Measurements from ENCODE around the gene STIP1. TPM values are rescaled to one million over a fixed set of nuclear protein-coding genes. Genes with fewer than 3 reads are reported as not detected.

STIP1 gene
- total RNA-seq, 1 donor from 2014 or later: 102 TPM

- FAIRE-seq (no peak), DNase-seq (ENCODE audit: low read depth) (no peak)
- Histone ChIP-seq H3K36me3 (ENCODE audit: control insufficient read depth, insufficient read depth, low read length) (peaks cover 2% of the 10 kb centered on the region), H3K4me3 (ENCODE audit: low read depth, low read length) (no peak overlapping the region), H3K27me3 (ENCODE audit: control insufficient read depth, insufficient read depth, low read length) (no peaks in the 10 kb centered on the region)
- no peak for TF ChIP-seq CTCF (IDR thresholded peaks at IDR 0.05; ENCODE audit: insufficient read depth, low read length, severe bottlenecking)
These were observed 35.9 kb upstream of the STIP1 start for GRCh38 chr11:64150051-64150450.

GRCh38 chr11:64150481-64151239, 35.3 kb upstream of the STIP1 start:
- TF ChIP-seq CTCF (IDR thresholded peaks at IDR 0.05; ENCODE audit: insufficient read depth, low read length, severe bottlenecking): no peak
- FAIRE-seq (no peak), DNase-seq (ENCODE audit: low read depth) (no peak)
- H3K36me3 ChIP-seq (ENCODE audit: control insufficient read depth, insufficient read depth, low read length): peaks cover 2% of the 10 kb centered on the region
- no peak overlapping the region for H3K4me3 ChIP-seq (ENCODE audit: low read depth, low read length)
- H3K27me3 ChIP-seq (ENCODE audit: control insufficient read depth, insufficient read depth, low read length): no peaks in the 10 kb centered on the region

GRCh38 chr11:64151337-64151736, 34.6 kb upstream of the STIP1 start:
- H3K27me3 ChIP-seq (ENCODE audit: control insufficient read depth, insufficient read depth, low read length): no peaks in the 10 kb centered on the region
- TF ChIP-seq CTCF (IDR thresholded peaks at IDR 0.05; ENCODE audit: insufficient read depth, low read length, severe bottlenecking): no peak
- H3K4me3 ChIP-seq (ENCODE audit: low read depth, low read length): no peak overlapping the region
- peaks cover 2% of the 10 kb centered on the region for H3K36me3 ChIP-seq (ENCODE audit: control insufficient read depth, insufficient read depth, low read length)
- FAIRE-seq: no peak
- DNase-seq (ENCODE audit: low read depth): no peak

- no peak for FAIRE-seq
- TF ChIP-seq CTCF (IDR thresholded peaks at IDR 0.05; ENCODE audit: insufficient read depth, low read length, severe bottlenecking): peak; percentile 99
- peak; percentile 15 for DNase-seq (ENCODE audit: low read depth)
These were observed 32.9 kb upstream of the STIP1 start for GRCh38 chr11:64152841-64153691.

GRCh38 chr11:64153812-64154211, 32.2 kb upstream of the STIP1 start:
- H3K4me3 ChIP-seq (ENCODE audit: low read depth, low read length): no peak overlapping the region
- no peak for TF ChIP-seq CTCF (IDR thresholded peaks at IDR 0.05; ENCODE audit: insufficient read depth, low read length, severe bottlenecking)
- no peaks in the 10 kb centered on the region for H3K27me3 ChIP-seq (ENCODE audit: control insufficient read depth, insufficient read depth, low read length)
- FAIRE-seq (no peak), DNase-seq (ENCODE audit: low read depth) (no peak)
- peaks cover 2% of the 10 kb centered on the region for H3K36me3 ChIP-seq (ENCODE audit: control insufficient read depth, insufficient read depth, low read length)

More at GRCh38 chr11:64152841-64153691, 32.9 kb upstream of the STIP1 start:
- H3K27me3 ChIP-seq (ENCODE audit: control insufficient read depth, insufficient read depth, low read length): no peaks in the 10 kb centered on the region
- H3K36me3 ChIP-seq (ENCODE audit: control insufficient read depth, insufficient read depth, low read length): peaks cover 2% of the 10 kb centered on the region
- H3K4me3 ChIP-seq (ENCODE audit: low read depth, low read length): no peak overlapping the region

Data from bronchial epithelial cell (primary cell).